HEK293T (cell line): ENCODE data around the gene CHAT.

Experiments
- FOXA1 ChIP-seq: fragments of 450-650 bp; IDR thresholded peaks from 2 replicates; pipeline ENCODE4 v1.6.1; 2016; ENCODE audit warnings: mild to moderate bottlenecking
- FOXK2 ChIP-seq: fragments of 450-650 bp; IDR thresholded peaks from 2 replicates; pipeline ENCODE4 v1.6.1; 2016; ENCODE audit warnings: mild to moderate bottlenecking
- FOXM1 ChIP-seq: fragments of 450-650 bp; IDR thresholded peaks from 2 replicates; pipeline ENCODE4 v1.6.1; 2017; ENCODE audit warnings: mild to moderate bottlenecking, borderline replicate concordance
- TARDBP ChIP-seq: fragments of 450-650 bp; IDR thresholded peaks from 2 replicates; pipeline ENCODE4 v1.6.1; 2016

GRCh38 chr10:49694466-49694865 is 80.6 kb downstream of the CHAT start:
- TF ChIP-seq FOXM1 (no peak), FOXA1 (no peak), FOXK2 (no peak), TARDBP (no peak)
